Erythroblast (primary cell): ENCODE results near the gene CPSF3.

ENCODE experiments used
- GATA1 ChIP-seq: IDR thresholded peaks from 2 replicates; pipeline ENCODE4 v1.6.1; 2011; ENCODE audit warnings: low read depth, mild to moderate bottlenecking, control low read depth, low read length, moderate library complexity
- POLR2A ChIP-seq: IDR thresholded peaks from 2 replicates; pipeline ENCODE4 v1.6.1; 2011; ENCODE audit warnings: mild to moderate bottlenecking, low read length

GRCh38 chr2:9439536-9439935, 16.1 kb downstream of the CPSF3 start:
- no peak for TF ChIP-seq POLR2A
- no peak for TF ChIP-seq GATA1
